WTC11 (cell line): ENCODE measurements around the gene LY6G5C.

Experiments used
- ELF4 ChIP-seq: sonication (generic); formaldehyde crosslinking; IDR thresholded peaks from 2 replicates; pipeline ENCODE4 v1.8.1; 2022; ENCODE audit warnings: low read depth, mild to moderate bottlenecking, moderate library complexity, missing genetic modification reagents
- IRF2 ChIP-seq: sonication (generic); formaldehyde crosslinking; IDR thresholded peaks from 2 replicates; pipeline ENCODE4 v1.8.0; 2022; ENCODE audit warnings: low read depth, missing genetic modification reagents, borderline replicate concordance
- MXD4 ChIP-seq: fragments of 250-450 bp; sonication (Bioruptor Pico); IDR thresholded peaks from 2 replicates; pipeline ENCODE4 v1.8.0; 2021; ENCODE audit warnings: mild to moderate bottlenecking, moderate library complexity, borderline replicate concordance
- SP1 ChIP-seq: sonication (generic); formaldehyde crosslinking; conservative IDR thresholded peaks from 2 replicates; pipeline ENCODE4 v1.8.1; 2022; ENCODE audit warnings: missing genetic modification reagents
- TCF7 ChIP-seq: sonication (generic); formaldehyde crosslinking; IDR thresholded peaks from 2 replicates; pipeline ENCODE4 v1.8.0; 2022; ENCODE audit warnings: mild to moderate bottlenecking, low read depth, missing genetic modification reagents, moderate library complexity
- TEAD4 ChIP-seq: sonication (generic); formaldehyde crosslinking; IDR thresholded peaks from 2 replicates; pipeline ENCODE4 v1.8.0; 2022; ENCODE audit warnings: mild to moderate bottlenecking, missing genetic modification reagents
- TP53 ChIP-seq: sonication (generic); formaldehyde crosslinking; IDR thresholded peaks from 2 replicates; pipeline ENCODE4 v1.8.1; 2023; ENCODE audit warnings: mild to moderate bottlenecking, missing genetic modification reagents
- TF ChIP-seq, protein P1 (sequence below): fragments of 200-600 bp; IDR thresholded peaks from 2 replicates; pipeline ENCODE4 v1.8.0; 2022; ENCODE audit warnings: antibody characterized with exemption
- TF ChIP-seq, protein P2 (sequence below): sonication (generic); formaldehyde crosslinking; IDR thresholded peaks from 2 replicates; pipeline ENCODE4 v1.8.1; 2023; ENCODE audit warnings: mild to moderate bottlenecking, missing genetic modification reagents, borderline replicate concordance
- TF ChIP-seq, protein P3 (sequence below): sonication (generic); formaldehyde crosslinking; IDR thresholded peaks from 2 replicates; pipeline ENCODE4 v1.8.0; 2022; ENCODE audit warnings: missing genetic modification reagents
- TF ChIP-seq, protein P4 (sequence below): sonication (generic); formaldehyde crosslinking; IDR thresholded peaks from 2 replicates; pipeline ENCODE4 v1.8.0; 2022; ENCODE audit warnings: mild to moderate bottlenecking, missing genetic modification reagents
- TF ChIP-seq, protein P5 (sequence below): sonication (generic); formaldehyde crosslinking; IDR thresholded peaks from 2 replicates; pipeline ENCODE4 v1.8.0; 2022; ENCODE audit warnings: mild to moderate bottlenecking, missing genetic modification reagents
- TF ChIP-seq, protein P6 (sequence below): sonication (generic); formaldehyde crosslinking; conservative IDR thresholded peaks from 2 replicates; pipeline ENCODE4 v1.8.1; 2022; ENCODE audit warnings: mild to moderate bottlenecking, missing genetic modification reagents
- TF ChIP-seq, protein P7 (sequence below): sonication (generic); formaldehyde crosslinking; IDR thresholded peaks from 2 replicates; pipeline ENCODE4 v1.8.1; 2023; ENCODE audit warnings: mild to moderate bottlenecking, missing genetic modification reagents, moderate library complexity

DNA sequence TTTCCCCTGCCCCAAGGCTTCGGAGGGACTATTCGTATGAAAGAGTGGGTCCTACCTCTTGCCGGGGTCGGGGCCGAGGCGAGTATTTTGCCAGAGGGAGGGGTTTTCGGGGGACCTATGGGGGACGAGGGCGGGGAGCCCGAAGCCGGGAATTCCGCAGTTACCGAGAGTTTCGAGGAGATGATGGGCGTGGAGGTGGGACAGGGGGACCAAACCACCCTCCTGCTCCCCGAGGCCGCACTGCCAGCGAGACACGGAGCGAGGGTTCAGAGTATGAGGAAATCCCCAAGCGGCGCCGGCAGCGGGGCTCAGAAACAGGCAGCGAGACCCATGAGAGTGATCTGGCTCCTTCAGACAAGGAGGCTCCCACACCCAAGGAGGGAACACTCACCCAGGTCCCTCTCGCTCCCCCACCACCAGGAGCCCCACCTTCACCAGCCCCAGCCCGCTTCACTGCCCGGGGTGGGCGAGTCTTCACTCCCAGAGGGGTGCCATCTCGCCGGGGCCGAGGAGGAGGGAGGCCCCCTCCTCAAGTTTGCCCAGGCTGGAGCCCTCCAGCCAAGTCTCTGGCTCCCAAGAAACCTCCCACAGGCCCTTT is 49.1 kb downstream of the LY6G5C start:
- TF ChIP-seq, protein P1, sequence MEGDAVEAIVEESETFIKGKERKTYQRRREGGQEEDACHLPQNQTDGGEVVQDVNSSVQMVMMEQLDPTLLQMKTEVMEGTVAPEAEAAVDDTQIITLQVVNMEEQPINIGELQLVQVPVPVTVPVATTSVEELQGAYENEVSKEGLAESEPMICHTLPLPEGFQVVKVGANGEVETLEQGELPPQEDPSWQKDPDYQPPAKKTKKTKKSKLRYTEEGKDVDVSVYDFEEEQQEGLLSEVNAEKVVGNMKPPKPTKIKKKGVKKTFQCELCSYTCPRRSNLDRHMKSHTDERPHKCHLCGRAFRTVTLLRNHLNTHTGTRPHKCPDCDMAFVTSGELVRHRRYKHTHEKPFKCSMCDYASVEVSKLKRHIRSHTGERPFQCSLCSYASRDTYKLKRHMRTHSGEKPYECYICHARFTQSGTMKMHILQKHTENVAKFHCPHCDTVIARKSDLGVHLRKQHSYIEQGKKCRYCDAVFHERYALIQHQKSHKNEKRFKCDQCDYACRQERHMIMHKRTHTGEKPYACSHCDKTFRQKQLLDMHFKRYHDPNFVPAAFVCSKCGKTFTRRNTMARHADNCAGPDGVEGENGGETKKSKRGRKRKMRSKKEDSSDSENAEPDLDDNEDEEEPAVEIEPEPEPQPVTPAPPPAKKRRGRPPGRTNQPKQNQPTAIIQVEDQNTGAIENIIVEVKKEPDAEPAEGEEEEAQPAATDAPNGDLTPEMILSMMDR, result no peak
- TF ChIP-seq IRF2 (CRISPR knock-in tag) (no peak), TCF7 (CRISPR knock-in tag) (no peak), MXD4 (CRISPR knock-in tag) (no peak), ELF4 (no peak), TP53 (CRISPR knock-in tag) (no peak), TEAD4 (CRISPR knock-in tag) (no peak), SP1 (CRISPR knock-in tag) (no peak)
- TF ChIP-seq, protein P2, sequence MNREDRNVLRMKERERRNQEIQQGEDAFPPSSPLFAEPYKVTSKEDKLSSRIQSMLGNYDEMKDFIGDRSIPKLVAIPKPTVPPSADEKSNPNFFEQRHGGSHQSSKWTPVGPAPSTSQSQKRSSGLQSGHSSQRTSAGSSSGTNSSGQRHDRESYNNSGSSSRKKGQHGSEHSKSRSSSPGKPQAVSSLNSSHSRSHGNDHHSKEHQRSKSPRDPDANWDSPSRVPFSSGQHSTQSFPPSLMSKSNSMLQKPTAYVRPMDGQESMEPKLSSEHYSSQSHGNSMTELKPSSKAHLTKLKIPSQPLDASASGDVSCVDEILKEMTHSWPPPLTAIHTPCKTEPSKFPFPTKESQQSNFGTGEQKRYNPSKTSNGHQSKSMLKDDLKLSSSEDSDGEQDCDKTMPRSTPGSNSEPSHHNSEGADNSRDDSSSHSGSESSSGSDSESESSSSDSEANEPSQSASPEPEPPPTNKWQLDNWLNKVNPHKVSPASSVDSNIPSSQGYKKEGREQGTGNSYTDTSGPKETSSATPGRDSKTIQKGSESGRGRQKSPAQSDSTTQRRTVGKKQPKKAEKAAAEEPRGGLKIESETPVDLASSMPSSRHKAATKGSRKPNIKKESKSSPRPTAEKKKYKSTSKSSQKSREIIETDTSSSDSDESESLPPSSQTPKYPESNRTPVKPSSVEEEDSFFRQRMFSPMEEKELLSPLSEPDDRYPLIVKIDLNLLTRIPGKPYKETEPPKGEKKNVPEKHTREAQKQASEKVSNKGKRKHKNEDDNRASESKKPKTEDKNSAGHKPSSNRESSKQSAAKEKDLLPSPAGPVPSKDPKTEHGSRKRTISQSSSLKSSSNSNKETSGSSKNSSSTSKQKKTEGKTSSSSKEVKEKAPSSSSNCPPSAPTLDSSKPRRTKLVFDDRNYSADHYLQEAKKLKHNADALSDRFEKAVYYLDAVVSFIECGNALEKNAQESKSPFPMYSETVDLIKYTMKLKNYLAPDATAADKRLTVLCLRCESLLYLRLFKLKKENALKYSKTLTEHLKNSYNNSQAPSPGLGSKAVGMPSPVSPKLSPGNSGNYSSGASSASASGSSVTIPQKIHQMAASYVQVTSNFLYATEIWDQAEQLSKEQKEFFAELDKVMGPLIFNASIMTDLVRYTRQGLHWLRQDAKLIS (CRISPR knock-in tag), result no peak
- TF ChIP-seq, protein P3, sequence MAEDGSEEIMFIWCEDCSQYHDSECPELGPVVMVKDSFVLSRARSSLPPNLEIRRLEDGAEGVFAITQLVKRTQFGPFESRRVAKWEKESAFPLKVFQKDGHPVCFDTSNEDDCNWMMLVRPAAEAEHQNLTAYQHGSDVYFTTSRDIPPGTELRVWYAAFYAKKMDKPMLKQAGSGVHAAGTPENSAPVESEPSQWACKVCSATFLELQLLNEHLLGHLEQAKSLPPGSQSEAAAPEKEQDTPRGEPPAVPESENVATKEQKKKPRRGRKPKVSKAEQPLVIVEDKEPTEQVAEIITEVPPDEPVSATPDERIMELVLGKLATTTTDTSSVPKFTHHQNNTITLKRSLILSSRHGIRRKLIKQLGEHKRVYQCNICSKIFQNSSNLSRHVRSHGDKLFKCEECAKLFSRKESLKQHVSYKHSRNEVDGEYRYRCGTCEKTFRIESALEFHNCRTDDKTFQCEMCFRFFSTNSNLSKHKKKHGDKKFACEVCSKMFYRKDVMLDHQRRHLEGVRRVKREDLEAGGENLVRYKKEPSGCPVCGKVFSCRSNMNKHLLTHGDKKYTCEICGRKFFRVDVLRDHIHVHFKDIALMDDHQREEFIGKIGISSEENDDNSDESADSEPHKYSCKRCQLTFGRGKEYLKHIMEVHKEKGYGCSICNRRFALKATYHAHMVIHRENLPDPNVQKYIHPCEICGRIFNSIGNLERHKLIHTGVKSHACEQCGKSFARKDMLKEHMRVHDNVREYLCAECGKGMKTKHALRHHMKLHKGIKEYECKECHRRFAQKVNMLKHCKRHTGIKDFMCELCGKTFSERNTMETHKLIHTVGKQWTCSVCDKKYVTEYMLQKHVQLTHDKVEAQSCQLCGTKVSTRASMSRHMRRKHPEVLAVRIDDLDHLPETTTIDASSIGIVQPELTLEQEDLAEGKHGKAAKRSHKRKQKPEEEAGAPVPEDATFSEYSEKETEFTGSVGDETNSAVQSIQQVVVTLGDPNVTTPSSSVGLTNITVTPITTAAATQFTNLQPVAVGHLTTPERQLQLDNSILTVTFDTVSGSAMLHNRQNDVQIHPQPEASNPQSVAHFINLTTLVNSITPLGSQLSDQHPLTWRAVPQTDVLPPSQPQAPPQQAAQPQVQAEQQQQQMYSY, result no peak
- TF ChIP-seq, protein P4, sequence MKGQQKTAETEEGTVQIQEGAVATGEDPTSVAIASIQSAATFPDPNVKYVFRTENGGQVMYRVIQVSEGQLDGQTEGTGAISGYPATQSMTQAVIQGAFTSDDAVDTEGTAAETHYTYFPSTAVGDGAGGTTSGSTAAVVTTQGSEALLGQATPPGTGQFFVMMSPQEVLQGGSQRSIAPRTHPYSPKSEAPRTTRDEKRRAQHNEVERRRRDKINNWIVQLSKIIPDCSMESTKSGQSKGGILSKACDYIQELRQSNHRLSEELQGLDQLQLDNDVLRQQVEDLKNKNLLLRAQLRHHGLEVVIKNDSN (CRISPR knock-in tag), result no peak
- TF ChIP-seq, protein P5, sequence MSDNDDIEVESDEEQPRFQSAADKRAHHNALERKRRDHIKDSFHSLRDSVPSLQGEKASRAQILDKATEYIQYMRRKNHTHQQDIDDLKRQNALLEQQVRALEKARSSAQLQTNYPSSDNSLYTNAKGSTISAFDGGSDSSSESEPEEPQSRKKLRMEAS (CRISPR knock-in tag), result no peak
- TF ChIP-seq, protein P6, sequence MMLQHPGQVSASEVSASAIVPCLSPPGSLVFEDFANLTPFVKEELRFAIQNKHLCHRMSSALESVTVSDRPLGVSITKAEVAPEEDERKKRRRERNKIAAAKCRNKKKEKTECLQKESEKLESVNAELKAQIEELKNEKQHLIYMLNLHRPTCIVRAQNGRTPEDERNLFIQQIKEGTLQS (CRISPR knock-in tag), result no peak
- TF ChIP-seq, protein P7, sequence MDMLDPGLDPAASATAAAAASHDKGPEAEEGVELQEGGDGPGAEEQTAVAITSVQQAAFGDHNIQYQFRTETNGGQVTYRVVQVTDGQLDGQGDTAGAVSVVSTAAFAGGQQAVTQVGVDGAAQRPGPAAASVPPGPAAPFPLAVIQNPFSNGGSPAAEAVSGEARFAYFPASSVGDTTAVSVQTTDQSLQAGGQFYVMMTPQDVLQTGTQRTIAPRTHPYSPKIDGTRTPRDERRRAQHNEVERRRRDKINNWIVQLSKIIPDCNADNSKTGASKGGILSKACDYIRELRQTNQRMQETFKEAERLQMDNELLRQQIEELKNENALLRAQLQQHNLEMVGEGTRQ (CRISPR knock-in tag), result no peak
